Muscle layer of duodenum (tissue), 2 donors: ENCODE data around the gene CFAP70.

Experiments
- H3K27ac ChIP-seq: one replicate; pipeline ENCODE4 v1.7.0; 2013; ENCODE audit warnings: mild to moderate bottlenecking, low read length
- H3K27me3 ChIP-seq: one replicate; pipeline ENCODE4 v1.7.0; 2013; ENCODE audit warnings: low read depth, mild to moderate bottlenecking, control low read depth, low read length
- H3K36me3 ChIP-seq, 2 donors: one replicate each; pipeline ENCODE4 v1.7.0; 2013; ENCODE audit warnings: low read length in 2 of 2, control low read depth in 1 of 2, mild to moderate bottlenecking in 1 of 2; ENCODE audit not compliant: insufficient read depth in 2 of 2, control insufficient read depth in 1 of 2
- H3K4me1 ChIP-seq, 2 donors: one replicate each; pipeline ENCODE4 v1.7.0; 2013; ENCODE audit warnings: low read length in 2 of 2, mild to moderate bottlenecking in 2 of 2, control low read depth in 1 of 2, moderate library complexity in 1 of 2; ENCODE audit not compliant: insufficient read depth in 2 of 2, control insufficient read depth in 1 of 2
- H3K4me3 ChIP-seq, 2 donors: one replicate each; pipeline ENCODE4 v1.7.0; 2013; ENCODE audit warnings: low read length in 2 of 2, low read depth in 1 of 2, mild to moderate bottlenecking in 1 of 2
- H3K9me3 ChIP-seq, 2 donors: one replicate each; pipeline ENCODE4 v1.7.0; 2013; ENCODE audit warnings: low read length in 2 of 2, control low read depth in 1 of 2, mild to moderate bottlenecking in 1 of 2; ENCODE audit not compliant: control insufficient read depth in 1 of 2
- donor health status: healthy.

Gene CFAP70

GRCh38 chr10:73251683-73252444 lies 106.8 kb downstream of the CFAP70 start:
- no peaks in the 10 kb centered on the region for H3K9me3 ChIP-seq
- H3K27me3 ChIP-seq = no peaks in the 10 kb centered on the region
- H3K36me3 ChIP-seq = peaks cover 7 to 12% of the 10 kb centered on the region in 2 donors
- peak overlapping the region; percentile 98 for H3K27ac ChIP-seq
- H3K4me1 ChIP-seq = peaks cover 10 to 30% of the 10 kb centered on the region in 2 donors
- H3K4me3 ChIP-seq = peak overlapping the region; percentile 85 to 99

GRCh38 chr10:73248259-73248724 lies 110.4 kb downstream of the CFAP70 start:
- no peaks in the 10 kb centered on the region for H3K9me3 ChIP-seq
- no peak overlapping the region for H3K27ac ChIP-seq
- peaks cover 10 to 26% of the 10 kb centered on the region in 2 donors for H3K36me3 ChIP-seq
- H3K4me1 ChIP-seq = peaks cover 17 to 42% of the 10 kb centered on the region in 2 donors
- no peak overlapping the region for H3K4me3 ChIP-seq
- H3K27me3 ChIP-seq = no peaks in the 10 kb centered on the region

GRCh38 chr10:73247509-73248258 lies 111.0 kb downstream of the CFAP70 start:
- Histone ChIP-seq H3K27ac (peak overlapping the region; percentile 86), H3K36me3 (peaks cover 14 to 32% of the 10 kb centered on the region in 2 donors), H3K4me1 (peaks cover 17 to 39% of the 10 kb centered on the region in 2 donors), H3K4me3 (peak overlapping the region; percentile 63 to 100), H3K9me3 (no peaks in the 10 kb centered on the region), H3K27me3 (no peaks in the 10 kb centered on the region)

GRCh38 chr10:73246646-73247508 lies 111.8 kb downstream of the CFAP70 start, which contains the start of gene DNAJC9:
TSS of gene DNAJC9 (minus strand) at chr10:73247255. CDS start at chr10:73247189, 66 bp downstream.
- Histone ChIP-seq H3K9me3 (no peaks in the 10 kb centered on the region), H3K36me3 (peaks cover 14 to 38% of the 10 kb centered on the region in 2 donors), H3K27me3 (no peaks in the 10 kb centered on the region), H3K4me3 (peak within 1 kb of the TSS; percentile 63 to 100), H3K4me1 (peaks cover 17 to 39% of the 10 kb centered on the region in 2 donors), H3K27ac (peak within 1 kb of the TSS; percentile 86)

- Histone ChIP-seq H3K9me3 (no peaks in the 10 kb centered on the region), H3K4me3 (peak overlapping the region; percentile 63 to 100), H3K27ac (peak overlapping the region; percentile 40), H3K4me1 (peaks cover 13 to 33% of the 10 kb centered on the region in 2 donors), H3K27me3 (no peaks in the 10 kb centered on the region), H3K36me3 (peaks cover 19 to 44% of the 10 kb centered on the region in 2 donors)
Measured at GRCh38 chr10:73246322-73246645, 112.4 kb downstream of the CFAP70 start.

- Histone ChIP-seq H3K4me1 (peaks cover 13 to 27% of the 10 kb centered on the region in 2 donors), H3K9me3 (no peaks in the 10 kb centered on the region), H3K36me3 (peaks cover 22 to 45% of the 10 kb centered on the region in 2 donors), H3K4me3 (no peak overlapping the region), H3K27me3 (no peaks in the 10 kb centered on the region), H3K27ac (no peak overlapping the region)
Measured at GRCh38 chr10:73244866-73245477, 113.7 kb downstream of the CFAP70 start.

GRCh38 chr10:73239908-73240307 lies 118.8 kb downstream of the CFAP70 start:
- Histone ChIP-seq H3K36me3 (peaks cover 48 to 70% of the 10 kb centered on the region in 2 donors), H3K4me3 (no peak overlapping the region), H3K27me3 (no peaks in the 10 kb centered on the region), H3K4me1 (peaks cover 0 to 5% of the 10 kb centered on the region in 2 donors), H3K27ac (no peak overlapping the region), H3K9me3 (no peaks in the 10 kb centered on the region)

GRCh38 chr10:73238990-73239566 lies 119.6 kb downstream of the CFAP70 start:
- no peaks in the 10 kb centered on the region for H3K9me3 ChIP-seq
- no peak overlapping the region for H3K27ac ChIP-seq
- H3K36me3 ChIP-seq = peaks cover 55 to 70% of the 10 kb centered on the region in 2 donors
- H3K4me1 ChIP-seq = no peaks in the 10 kb centered on the region
- no peaks in the 10 kb centered on the region for H3K27me3 ChIP-seq
- H3K4me3 ChIP-seq = no peak overlapping the region

- Histone ChIP-seq H3K27ac (no peak overlapping the region), H3K4me1 (no peaks in the 10 kb centered on the region), H3K36me3 (peaks cover 44% of the 10 kb centered on the region in 2 donors), H3K4me3 (no peak overlapping the region), H3K27me3 (no peaks in the 10 kb centered on the region), H3K9me3 (no peaks in the 10 kb centered on the region)
Measured at GRCh38 chr10:73234695-73235094, 124.0 kb downstream of the CFAP70 start.

- Histone ChIP-seq H3K4me1 (no peaks in the 10 kb centered on the region), H3K36me3 (peaks cover 36 to 38% of the 10 kb centered on the region in 2 donors), H3K27me3 (no peaks in the 10 kb centered on the region), H3K9me3 (no peaks in the 10 kb centered on the region), H3K4me3 (no peak overlapping the region), H3K27ac (no peak overlapping the region)
Measured at GRCh38 chr10:73233883-73234282, 124.8 kb downstream of the CFAP70 start.
